ENCODE data around the gene BCAR1. TPM values are rescaled to one million over a fixed set of nuclear protein-coding genes. Genes with fewer than 3 reads are reported as not detected.
"Not testable (repeated sequence)": the region's sequence is repeated elsewhere in the genome, so short reads cannot be mapped to it uniquely, and the experiment has no call there.

The BCAR1 gene
- total RNA-seq, 6 donors from 2014 or later = 32.9 to 87.2 (median 61.7) TPM

DNA sequence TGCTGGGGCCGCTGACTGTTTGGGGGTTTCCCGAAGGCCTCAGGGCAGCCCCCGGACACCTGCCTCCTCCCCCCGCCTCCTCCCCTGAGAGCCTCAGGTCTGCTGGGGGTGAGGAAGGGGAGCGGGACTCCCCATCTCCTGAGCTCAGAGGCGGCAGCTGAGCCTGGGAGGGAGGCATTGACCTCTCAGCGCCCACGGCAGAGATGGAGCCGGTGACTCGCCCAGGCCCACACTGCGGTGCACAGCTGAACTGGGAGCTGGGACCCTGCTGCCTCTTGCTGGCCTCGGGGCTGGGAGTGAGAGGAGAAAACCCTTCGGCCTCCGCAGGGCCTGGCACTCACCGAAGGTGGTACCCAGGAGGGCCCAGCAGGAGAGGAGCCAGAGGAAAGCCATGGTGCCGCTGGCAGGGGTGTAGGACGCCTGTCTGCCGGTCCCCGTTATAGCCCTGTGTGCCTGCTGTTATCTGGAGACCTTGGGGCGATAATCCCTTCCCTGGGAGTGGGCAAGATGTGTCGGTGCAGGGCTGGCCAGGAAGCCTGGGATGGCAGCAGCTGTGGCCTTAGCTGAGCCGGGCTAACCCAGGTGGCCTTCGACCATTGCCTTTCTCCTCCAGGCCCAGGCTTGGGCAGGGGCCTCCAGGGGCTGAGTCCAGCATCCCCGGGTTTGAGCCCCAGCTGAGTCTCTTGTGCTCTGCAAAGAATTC is 44.5 kb downstream of the BCAR1 start, which contains the start of gene CTRB2:
Gene CTRB2 (minus strand): TSS at position 413 of the 703 bp plus-strand sequence. CDS start 20 bp downstream, at position 393.
- DNase-seq = peak in 1 of 2 donors; percentile 60
- no peak within 1 kb of the TSS for H3K27ac ChIP-seq

DNA sequence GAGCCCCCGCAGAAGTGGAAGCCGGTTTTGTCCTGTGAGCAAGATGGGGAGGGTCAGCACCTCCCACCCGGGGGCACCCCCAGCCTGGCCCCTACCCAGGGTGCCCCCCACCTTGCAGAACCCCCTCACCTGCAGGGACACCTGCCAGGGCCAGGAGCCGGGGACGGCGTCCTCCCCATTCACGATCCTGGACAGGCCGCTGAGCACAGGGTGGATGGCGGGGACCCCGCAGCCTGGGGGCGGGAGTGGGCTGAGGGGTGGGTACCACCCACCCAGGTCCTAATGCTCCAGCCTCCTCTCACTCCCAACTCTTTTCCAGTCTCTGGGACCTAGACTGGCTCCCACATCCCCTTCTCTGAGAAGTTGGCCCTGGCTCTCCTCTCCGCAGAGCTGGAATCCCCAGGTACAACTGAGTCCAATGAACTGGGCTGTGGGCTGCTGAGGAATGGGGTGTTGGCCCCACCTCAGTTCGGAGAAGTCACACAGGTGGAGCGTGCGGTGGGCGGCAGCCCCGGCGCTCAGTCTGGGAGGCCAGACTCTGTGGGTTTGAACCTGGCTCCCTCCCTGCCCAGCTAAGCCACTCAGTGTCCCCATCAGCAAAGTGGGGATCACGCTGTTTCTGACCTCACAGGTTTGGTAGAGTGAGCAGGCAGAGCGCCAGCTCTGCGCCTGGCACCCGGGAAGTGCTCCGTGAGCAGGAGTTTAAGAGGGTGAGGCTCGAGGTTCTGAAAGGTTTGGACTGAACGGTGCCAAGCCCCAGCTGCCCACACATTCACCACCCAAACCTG is 45.3 kb downstream of the BCAR1 start:
- WGBS, 2 donors = 77 to 80% methylated on average over 10 to 19 of the region's 25 CpGs
- peak; percentile 4 to 6 for ATAC-seq (ENCODE audit: low FRiP score in 2 of 2)
- peak in 1 of 2 donors; percentile 65 for DNase-seq
- H3K9me3 ChIP-seq, H3K4me1 ChIP-seq, H3K27me3 ChIP-seq, H3K27ac ChIP-seq, H3K4me3 ChIP-seq, H3K36me3 ChIP-seq: not testable (repeated sequence)

More for the DNA sequence above, 44.5 kb downstream of the BCAR1 start, which contains the start of gene CTRB2:
- WGBS, 2 donors = 85 to 91% methylated on average over 7 to 22 of the region's 24 CpGs
- Histone ChIP-seq H3K4me3 (no peak within 1 kb of the TSS), H3K4me1 (no peaks in the 10 kb centered on the region), H3K27me3 (no peaks in the 10 kb centered on the region), H3K36me3 (no peaks in the 10 kb centered on the region), H3K9me3 (no peaks in the 10 kb centered on the region)
- ATAC-seq (ENCODE audit: low FRiP score in 2 of 2) = peak in 1 of 2 donors; percentile 18
- TF ChIP-seq CTCF (IDR thresholded peaks at IDR 0.05) = no peak
- TF ChIP-seq POLR2AphosphoS5 (IDR thresholded peaks at IDR 0.05) = no peak
- TF ChIP-seq EP300 (IDR thresholded peaks at IDR 0.05) = no peak
- no peak for TF ChIP-seq POLR2A (IDR thresholded peaks at IDR 0.05)

GRCh38 chr16:75205438-75205837 is 46.0 kb downstream of the BCAR1 start:
- WGBS, 2 donors = no CpG with 5 or more reads among the region's 19 CpGs
- H3K36me3 ChIP-seq; H3K4me3 ChIP-seq; H3K27ac ChIP-seq; ATAC-seq (ENCODE audit: low FRiP score in 2 of 2); H3K4me1 ChIP-seq; H3K9me3 ChIP-seq; H3K27me3 ChIP-seq: not testable (repeated sequence)
- peak in 1 of 2 donors; percentile 66 for DNase-seq

DNA sequence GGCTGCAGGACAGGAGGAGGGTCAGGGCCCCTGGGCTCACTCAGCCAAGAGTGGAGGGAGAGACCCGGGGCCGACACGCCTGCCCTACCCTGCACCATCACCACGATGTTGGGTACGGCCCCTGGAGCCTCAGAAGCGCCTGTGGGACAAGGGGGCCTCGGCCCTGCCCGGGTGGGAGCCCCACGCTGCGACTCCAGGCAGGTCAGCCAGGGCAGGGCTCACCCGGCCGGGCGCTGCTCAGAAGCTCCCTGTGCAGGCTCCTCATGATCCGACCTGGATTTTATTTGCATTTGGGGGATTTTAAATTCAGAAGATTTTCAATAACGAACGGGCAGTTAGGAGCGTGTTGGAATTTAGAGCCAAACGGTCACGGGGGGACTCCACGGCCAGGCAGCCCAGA is 46.5 kb downstream of the BCAR1 start:
- H3K36me3 ChIP-seq; H3K9me3 ChIP-seq; H3K27ac ChIP-seq; H3K4me3 ChIP-seq; H3K27me3 ChIP-seq; H3K4me1 ChIP-seq; ATAC-seq (ENCODE audit: low FRiP score in 2 of 2); DNase-seq: not testable (repeated sequence)
- WGBS, 2 donors = no CpG with 5 or more reads among the region's 20 CpGs

GRCh38 chr16:75204410-75204758 is 47.0 kb downstream of the BCAR1 start:
- Histone ChIP-seq H3K27ac (no peak overlapping the region), H3K4me3 (no peak overlapping the region), H3K9me3 (no peaks in the 10 kb centered on the region), H3K36me3 (no peaks in the 10 kb centered on the region), H3K4me1 (peaks cover 0 to 3% (median 1%) of the 10 kb centered on the region in 4 donors), H3K27me3 (no peaks in the 10 kb centered on the region)
- DNase-seq = peak in 1 of 2 donors; percentile 44
- WGBS, 2 donors = 88 to 100% methylated on average over 2 to 4 of the region's 6 CpGs
- TF ChIP-seq CTCF (IDR thresholded peaks at IDR 0.05) = no peak
- TF ChIP-seq POLR2A (IDR thresholded peaks at IDR 0.05) = no peak
- TF ChIP-seq EP300 (IDR thresholded peaks at IDR 0.05) = no peak
- no peak for TF ChIP-seq POLR2AphosphoS5 (IDR thresholded peaks at IDR 0.05)
- no peak for ATAC-seq (ENCODE audit: low FRiP score in 2 of 2)

DNA sequence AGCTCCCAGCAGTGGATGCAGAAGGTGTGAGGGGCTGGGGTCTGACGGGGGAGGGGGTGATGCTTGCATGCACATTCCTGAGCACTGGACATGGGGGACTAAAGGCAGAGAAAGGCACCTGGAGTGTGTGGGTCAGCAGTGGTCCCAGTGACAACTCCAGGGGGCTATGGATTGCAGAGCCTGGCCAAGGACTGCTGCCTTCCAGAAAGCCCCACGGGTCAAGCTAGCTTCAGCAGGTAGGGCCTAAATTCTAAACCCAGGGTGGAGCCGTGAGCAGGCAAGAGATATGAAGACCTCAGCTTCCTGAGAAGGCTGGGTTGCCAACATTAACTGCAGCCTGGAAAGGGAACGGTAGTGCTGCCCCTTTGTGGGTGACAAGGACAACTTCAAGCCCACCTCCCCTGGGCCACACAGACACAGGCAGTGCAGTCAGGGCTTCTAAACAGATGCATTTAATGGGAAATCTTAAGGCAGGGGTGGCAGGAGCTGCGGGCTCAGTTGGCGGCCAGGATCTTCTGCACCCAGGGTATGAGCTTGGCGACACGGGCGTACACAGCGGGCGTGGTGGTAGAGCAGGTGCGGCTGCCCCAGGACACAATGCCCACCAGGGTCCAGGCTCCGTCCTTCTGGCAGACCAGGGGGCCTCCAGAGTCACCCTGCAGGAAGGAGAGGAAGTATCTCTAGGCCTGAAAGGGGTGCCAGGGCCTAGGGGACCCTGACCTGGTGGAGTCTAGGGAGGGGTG is 47.6 kb downstream of the BCAR1 start:
- peak in 1 of 2 donors; percentile 35 for DNase-seq
- no peak for ATAC-seq (ENCODE audit: low FRiP score in 2 of 2)
- no peak for TF ChIP-seq EP300 (IDR thresholded peaks at IDR 0.05)
- no peak for TF ChIP-seq POLR2A (IDR thresholded peaks at IDR 0.05)
- TF ChIP-seq POLR2AphosphoS5 (IDR thresholded peaks at IDR 0.05) = no peak
- TF ChIP-seq CTCF (IDR thresholded peaks at IDR 0.05) = no peak
- Histone ChIP-seq H3K9me3 (no peaks in the 10 kb centered on the region), H3K4me3 (no peak overlapping the region), H3K27me3 (no peaks in the 10 kb centered on the region), H3K4me1 (peaks cover 0 to 6% (median 1%) of the 10 kb centered on the region in 4 donors), H3K27ac (no peak overlapping the region), H3K36me3 (no peaks in the 10 kb centered on the region)
- WGBS, 2 donors = 83 to 84% methylated on average over 4 to 13 of the region's 13 CpGs
